Neural progenitor cell (in vitro differentiated cells): Measurements from ENCODE around the gene CMYA5.

Experiments used
- CTCF ChIP-seq: fragments of 200-600 bp; sonication (generic); IDR thresholded peaks from 2 replicates; pipeline ENCODE4 v1.5.1; 2017; ENCODE audit warnings: antibody characterized with exemption, mild to moderate bottlenecking
- EZH2phosphoT487 ChIP-seq: fragments of 200-600 bp; sonication (generic); IDR thresholded peaks from 2 replicates; pipeline ENCODE4 v1.6.1; 2017; ENCODE audit warnings: antibody characterized with exemption

- TF ChIP-seq CTCF (no peak), EZH2phosphoT487 (no peak)
Observed at GRCh38 chr5:79729679-79730078, 40.0 kb downstream of the CMYA5 start.
